Testis (tissue), 2 donors: ENCODE results near the gene NKAIN2.

Source experiments
- POLR2A ChIP-seq: fragments of 450-650 bp; IDR thresholded peaks from one replicate; pipeline ENCODE4 v1.6.1; 2017; ENCODE audit warnings: antibody characterized with exemption, mild to moderate bottlenecking, moderate library complexity
- TF ChIP-seq, protein P1 (sequence below), 3 experiments: fragments of 450-650 bp in 2 of 3; fragments of 200-600 bp in 1 of 3; sonication (generic) in 1 of 3; IDR thresholded peaks; one replicate each; pipeline ENCODE4 v1.5.1; 2016 to 2019; ENCODE audit warnings: antibody characterized with exemption in 3 of 3, mild to moderate bottlenecking in 2 of 3, moderate library complexity in 1 of 3

DNA sequence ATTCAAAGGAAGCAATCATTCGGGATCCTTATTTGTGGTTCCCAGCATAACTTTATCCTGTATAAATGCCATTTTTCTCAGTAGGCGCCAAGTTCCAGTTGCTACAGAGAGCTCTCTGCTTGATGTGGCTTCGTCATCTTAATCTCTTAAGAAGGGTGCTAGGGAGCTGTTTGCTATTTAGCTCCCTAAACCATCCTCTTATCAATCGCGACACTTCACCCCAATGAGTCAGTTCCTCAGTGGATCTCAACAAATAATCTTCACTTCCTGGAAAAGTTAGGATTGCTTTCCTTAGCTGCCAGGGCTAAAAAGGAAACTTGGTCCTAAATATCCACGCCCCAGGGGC is 1.3 kb upstream of the NKAIN2 start:
- TF ChIP-seq, protein P1, sequence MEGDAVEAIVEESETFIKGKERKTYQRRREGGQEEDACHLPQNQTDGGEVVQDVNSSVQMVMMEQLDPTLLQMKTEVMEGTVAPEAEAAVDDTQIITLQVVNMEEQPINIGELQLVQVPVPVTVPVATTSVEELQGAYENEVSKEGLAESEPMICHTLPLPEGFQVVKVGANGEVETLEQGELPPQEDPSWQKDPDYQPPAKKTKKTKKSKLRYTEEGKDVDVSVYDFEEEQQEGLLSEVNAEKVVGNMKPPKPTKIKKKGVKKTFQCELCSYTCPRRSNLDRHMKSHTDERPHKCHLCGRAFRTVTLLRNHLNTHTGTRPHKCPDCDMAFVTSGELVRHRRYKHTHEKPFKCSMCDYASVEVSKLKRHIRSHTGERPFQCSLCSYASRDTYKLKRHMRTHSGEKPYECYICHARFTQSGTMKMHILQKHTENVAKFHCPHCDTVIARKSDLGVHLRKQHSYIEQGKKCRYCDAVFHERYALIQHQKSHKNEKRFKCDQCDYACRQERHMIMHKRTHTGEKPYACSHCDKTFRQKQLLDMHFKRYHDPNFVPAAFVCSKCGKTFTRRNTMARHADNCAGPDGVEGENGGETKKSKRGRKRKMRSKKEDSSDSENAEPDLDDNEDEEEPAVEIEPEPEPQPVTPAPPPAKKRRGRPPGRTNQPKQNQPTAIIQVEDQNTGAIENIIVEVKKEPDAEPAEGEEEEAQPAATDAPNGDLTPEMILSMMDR (IDR thresholded peaks at IDR 0.05) = no peak
- no peak for TF ChIP-seq POLR2A
